AG09319 (cell line): ENCODE measurements around the gene ABCB6.
"Not testable (repeated sequence)": the region's sequence is repeated elsewhere in the genome, so short reads cannot be mapped to it uniquely, and the experiment has no call there.

Experiments
- DNase-seq: peaks from one replicate; pipeline ENCODE4 v3.0.0-alpha.2; 2010; ENCODE audit warnings: low read depth; ENCODE audit errors: extremely low read depth
- CTCF ChIP-seq: IDR thresholded peaks from 2 replicates; pipeline ENCODE4 v1.5.1; 2011; ENCODE audit warnings: low read depth, mild to moderate bottlenecking, inconsistent platforms, low read length, moderate library complexity

The ABCB6 gene

GRCh38 chr2:219218732-219219701 is at the start of gene ABCB6:
TSS of gene ABCB6 (minus strand) at chr2:219218958. CDS start at chr2:219218673, 285 bp downstream.
- TF ChIP-seq CTCF = no peak
- DNase-seq = peak; percentile 86

GRCh38 chr2:219268294-219268693 is 49.5 kb upstream of the ABCB6 start:
- DNase-seq = no peak
- TF ChIP-seq CTCF = no peak

- DNase-seq = no peak
- TF ChIP-seq CTCF = no peak
These were observed 48.1 kb upstream of the ABCB6 start for GRCh38 chr2:219266886-219267285.

GRCh38 chr2:219266232-219266631 is 47.5 kb upstream of the ABCB6 start:
- DNase-seq = no peak

GRCh38 chr2:219261024-219261855 is 42.5 kb upstream of the ABCB6 start:
- DNase-seq = no peak
- TF ChIP-seq CTCF = no peak

More at GRCh38 chr2:219266232-219266631, 47.5 kb upstream of the ABCB6 start:
- no peak for TF ChIP-seq CTCF

- DNase-seq = not testable (repeated sequence)
These were observed 40.2 kb upstream of the ABCB6 start for GRCh38 chr2:219258942-219259341.

- TF ChIP-seq CTCF = no peak
- DNase-seq = no peak
These were observed 35.9 kb upstream of the ABCB6 start for GRCh38 chr2:219254590-219255201.
